Measurements from ENCODE around the gene PSMB4.
"Not testable (repeated sequence)": the region's sequence is repeated elsewhere in the genome, so short reads cannot be mapped to it uniquely, and the experiment has no call there.

Gene PSMB4

GRCh38 chr1:151436985-151437384 lies 37.6 kb downstream of the PSMB4 start:
- in situ Hi-C loops (cut with HindIII; ENCODE audit: low sequenced_read_pairs) = no loop called here

DNA sequence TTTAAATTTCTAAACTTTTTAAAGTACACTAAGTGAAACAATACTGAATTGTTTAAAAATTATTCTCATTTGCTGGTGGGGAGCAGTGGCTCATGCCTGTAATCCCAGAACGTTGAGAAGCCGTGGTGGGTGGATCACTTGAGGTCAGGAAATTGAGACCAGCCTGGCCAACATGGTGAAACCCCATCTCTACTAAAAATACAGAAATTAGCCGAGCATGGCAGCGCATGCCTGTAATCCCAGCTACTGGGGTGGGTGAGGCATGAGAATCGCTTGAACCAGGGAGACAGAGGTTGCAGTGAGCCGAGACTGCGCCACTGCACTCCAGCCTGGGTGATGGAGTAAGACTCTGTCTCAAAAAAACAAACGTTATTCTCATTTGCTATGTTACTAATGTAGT lies 38.0 kb downstream of the PSMB4 start:
- in situ Hi-C loops (cut with HindIII; ENCODE audit: low sequenced_read_pairs) = not testable (repeated sequence)

GRCh38 chr1:151443846-151444782 lies 44.7 kb downstream of the PSMB4 start:
- in situ Hi-C loops (cut with HindIII; ENCODE audit: low sequenced_read_pairs) = no loop called here

DNA sequence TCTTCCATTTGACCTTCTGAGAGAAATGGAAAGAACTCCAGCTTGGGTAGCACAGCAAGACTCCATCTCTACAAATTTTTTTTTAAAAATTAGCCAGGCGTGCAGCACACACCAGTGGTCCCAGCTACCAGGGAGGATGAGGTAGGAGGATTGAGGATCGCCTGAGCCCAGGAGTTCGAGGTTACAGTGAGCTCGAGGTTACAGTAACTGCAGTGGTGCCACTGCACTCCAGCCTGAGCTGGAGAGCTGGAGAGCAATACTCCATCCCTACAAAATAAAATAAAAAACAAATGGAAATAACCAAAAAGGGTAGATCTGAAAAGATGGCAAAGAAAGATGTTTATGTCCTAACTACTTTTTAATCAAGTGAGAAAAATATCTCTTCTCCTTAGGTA lies 45.4 kb downstream of the PSMB4 start:
- in situ Hi-C loops (cut with HindIII; ENCODE audit: low sequenced_read_pairs) = no loop called here

DNA sequence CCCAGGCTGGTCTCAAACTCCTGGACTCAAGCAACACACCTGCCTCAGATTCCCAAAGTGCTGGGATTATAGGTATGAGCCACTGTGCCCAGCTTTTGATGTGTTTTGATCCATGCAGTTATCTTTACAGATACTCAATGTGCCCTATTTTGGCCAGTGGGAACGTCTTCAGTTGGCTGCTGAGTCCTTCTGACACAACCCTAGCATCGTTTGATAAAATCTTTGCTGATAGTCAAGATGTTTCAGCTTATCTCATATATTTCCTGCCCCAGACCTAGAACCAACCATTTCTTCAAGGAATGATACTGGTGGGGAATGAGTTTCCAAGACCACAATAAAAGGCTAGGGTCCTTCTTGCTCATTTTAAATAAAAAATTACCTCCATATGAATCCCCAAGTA lies 48.3 kb downstream of the PSMB4 start:
- in situ Hi-C loops (cut with HindIII; ENCODE audit: low sequenced_read_pairs) = no loop called here

Measured in DLD1 (cell line).